ENCODE measurements around the gene RGS17. TPM values are rescaled to one million over a fixed set of nuclear protein-coding genes. Genes with fewer than 3 reads are reported as not detected.

RGS17 gene
- total and polyA plus RNA-seq, 10 of the 15 experiments (the other 5 are each of a cell fraction or from before 2014, with no cell fraction given), result 0.06 to 0.29 (median 0.14) TPM; not detected in 4

- FAIRE-seq, result no peak
- DNase-seq (ENCODE audit: low read depth, low spot score), result no peak
- TF ChIP-seq SPI1 (IDR thresholded peaks at IDR 0.05; ENCODE audit: borderline replicate concordance, insufficient read depth, low read depth, low read length) (peak; percentile 22; the same call in 1 of the 2 replicates), NFXL1 (IDR thresholded peaks at IDR 0.05; ENCODE audit: borderline replicate concordance) (no peak)
- 0% methylated on average over 3 of the region's 3 CpGs for WGBS (ENCODE audit: insufficient coverage, insufficient replicate concordance, low lambda C conversion rate, missing lambda C conversion rate)
- Histone ChIP-seq H3K27me3 (replicated peaks in 1 of 2; ENCODE audit: control insufficient read depth in 2 of 2, insufficient read depth in 2 of 2, low read length in 1 of 2) (peaks cover 0 to 3% of the 10 kb centered on the region in 2 experiments; a peak in 1 of 4 replicates), H3K27ac (ENCODE audit: control insufficient read depth, insufficient read depth) (no peak overlapping the region), H3K4me2 (ENCODE audit: control insufficient read depth, insufficient read depth) (no peak overlapping the region), H3K9ac (ENCODE audit: control insufficient read depth, insufficient read depth, low read length) (no peak overlapping the region), H3K36me3 (ENCODE audit: control insufficient read depth in 2 of 2, insufficient read depth in 2 of 2, low read length in 1 of 2) (no peaks in the 10 kb centered on the region), H4K20me1 (ENCODE audit: control insufficient read depth, insufficient read depth) (no peaks in the 10 kb centered on the region), H3K4me1 (ENCODE audit: control insufficient read depth, insufficient read depth, low read length) (no peaks in the 10 kb centered on the region), H3K4me3 (no peak overlapping the region), H3K9me3 (replicated peaks; ENCODE audit: control insufficient read depth, insufficient read depth, low read length) (no peaks in the 10 kb centered on the region), H2AFZ (ENCODE audit: control insufficient read depth, low read depth, low read length) (no peak overlapping the region), H3K79me2 (ENCODE audit: control insufficient read depth, insufficient read depth, low read length) (no peaks in the 10 kb centered on the region)
- CTCF ChIA-PET, result no interaction called here
- POLR2A ChIA-PET, result no interaction called here
- intact Hi-C loops (cut with micrococcal nuclease; ENCODE audit: unreplicated experiment), result no loop called here
- SMC1A ChIA-PET (ENCODE audit: uncharacterized antibody, unreplicated experiment), result interaction anchor here (0.8 kb wide), 1 partner anchor 9 kb away, joined by 3 read pairs; no protein-coding TSS in a partner anchor
- ATAC-seq, result peak; percentile 62
- in situ Hi-C loops (cut with MboI), result no loop called here
- no TSS peak for BruUV-seq (replicated peaks)
- RAD21 ChIA-PET (ENCODE audit: unreplicated experiment), result interaction anchor here (1.1 kb wide), 1 partner anchor 32 kb away, joined by 4 read pairs; no protein-coding TSS in a partner anchor
Observed at GRCh38 chr6:153123801-153124200, 7.3 kb downstream of the RGS17 start.

- ATAC-seq (no peak), DNase-seq (ENCODE audit: low read depth, low spot score) (no peak), FAIRE-seq (no peak)
- H3K27ac ChIP-seq (ENCODE audit: control insufficient read depth, insufficient read depth), result no peak overlapping the region
- no peak overlapping the region for H3K4me3 ChIP-seq
- no peaks in the 10 kb centered on the region for H3K4me1 ChIP-seq (ENCODE audit: control insufficient read depth, insufficient read depth, low read length)
- ChIA-PET RAD21 (ENCODE audit: unreplicated experiment) (no interaction called here), CTCF (no interaction called here), POLR2A (no interaction called here), SMC1A (ENCODE audit: uncharacterized antibody, unreplicated experiment) (no interaction called here)
- H3K79me2 ChIP-seq (ENCODE audit: control insufficient read depth, insufficient read depth, low read length), result no peaks in the 10 kb centered on the region
- H4K20me1 ChIP-seq (ENCODE audit: control insufficient read depth, insufficient read depth), result no peaks in the 10 kb centered on the region
- intact Hi-C loops (cut with micrococcal nuclease; ENCODE audit: unreplicated experiment), result no loop called here
- no peaks in the 10 kb centered on the region for H3K36me3 ChIP-seq (ENCODE audit: control insufficient read depth in 2 of 2, insufficient read depth in 2 of 2, low read length in 1 of 2)
- H3K9ac ChIP-seq (ENCODE audit: control insufficient read depth, insufficient read depth, low read length), result no peak overlapping the region
- no peak overlapping the region for H3K4me2 ChIP-seq (ENCODE audit: control insufficient read depth, insufficient read depth)
- in situ Hi-C loops (cut with MboI), result no loop called here
- H3K9me3 ChIP-seq (replicated peaks; ENCODE audit: control insufficient read depth, insufficient read depth, low read length), result no peaks in the 10 kb centered on the region
- H2AFZ ChIP-seq (ENCODE audit: control insufficient read depth, low read depth, low read length), result no peak overlapping the region
- peaks cover 0 to 3% of the 10 kb centered on the region in 2 experiments; a peak in 1 of 4 replicates for H3K27me3 ChIP-seq (replicated peaks in 1 of 2; ENCODE audit: control insufficient read depth in 2 of 2, insufficient read depth in 2 of 2, low read length in 1 of 2)
- no TSS peak for BruUV-seq (replicated peaks)
- no peak for TF ChIP-seq EP300 (IDR thresholded peaks at IDR 0.05; ENCODE audit: borderline replicate concordance in 1 of 2, control insufficient read depth in 1 of 2, low read depth in 2 of 2, low read length in 2 of 2)
- no peak for TF ChIP-seq RELB (IDR thresholded peaks at IDR 0.05; ENCODE audit: low read depth)
- TF ChIP-seq PAX8 (IDR thresholded peaks at IDR 0.05), result no peak
- no peak for TF ChIP-seq RUNX3 (IDR thresholded peaks at IDR 0.05; ENCODE audit: low read length)
- no peak for TF ChIP-seq NFXL1 (IDR thresholded peaks at IDR 0.05; ENCODE audit: borderline replicate concordance)
- no peak for TF ChIP-seq GABPA (IDR thresholded peaks at IDR 0.05; ENCODE audit: low read depth)
- TF ChIP-seq POU2F2 (IDR thresholded peaks at IDR 0.05; ENCODE audit: borderline replicate concordance, low read depth, low read length), result no peak
- no peak for TF ChIP-seq CBX3 (IDR thresholded peaks at IDR 0.05; ENCODE audit: borderline replicate concordance, low read depth)
- no peak for TF ChIP-seq ESRRA (IDR thresholded peaks at IDR 0.05; ENCODE audit: low read length)
- TF ChIP-seq FOS (IDR thresholded peaks at IDR 0.05; ENCODE audit: borderline replicate concordance, extremely low read depth, insufficient read length), result no peak
- no peak for TF ChIP-seq SUZ12 (IDR thresholded peaks at IDR 0.05; ENCODE audit: unreplicated experiment)
- no peak for TF ChIP-seq BCL3 (IDR thresholded peaks at IDR 0.05; ENCODE audit: borderline replicate concordance, insufficient read depth, low read depth, low read length, poor library complexity, severe bottlenecking)
- no peak for TF ChIP-seq SMC3 (IDR thresholded peaks at IDR 0.05; ENCODE audit: borderline replicate concordance, low read length)
- TF ChIP-seq NBN (IDR thresholded peaks at IDR 0.05), result no peak
- TF ChIP-seq ZNF274 (IDR thresholded peaks at IDR 0.05; ENCODE audit: insufficient read depth, insufficient read length), result no peak
Observed at GRCh38 chr6:153121311-153121710, 9.8 kb downstream of the RGS17 start.
